Neural progenitor cell (in vitro differentiated cells): ENCODE results near the gene SYT5. TPM values are rescaled to one million over a fixed set of nuclear protein-coding genes. Genes with fewer than 3 reads are reported as not detected.

ENCODE experiments used
- DNase-seq: peaks from one replicate; pipeline ENCODE4 v3.0.0-alpha.2; 2016; ENCODE audit warnings: low spot score
- H2AFZ ChIP-seq: fragments of 200-600 bp; sonication (generic); replicated peaks from 2 replicates; pipeline ENCODE4 v1.6.1; 2016; ENCODE audit warnings: antibody characterized with exemption
- H3F3A ChIP-seq: fragments of 200-600 bp; sonication (generic); 2 replicates; pipeline ENCODE4 v1.6.1; 2016; ENCODE audit warnings: antibody characterized with exemption, low read depth
- H3K27ac ChIP-seq: fragments of 200-600 bp; sonication (generic); 2 replicates; pipeline ENCODE4 v1.5.1; 2016; ENCODE audit warnings: mild to moderate bottlenecking
- H3K27me3 ChIP-seq: fragments of 200-600 bp; sonication (generic); 2 replicates; pipeline ENCODE4 v1.6.1; 2016; ENCODE audit warnings: mild to moderate bottlenecking, moderate library complexity
- H3K36me3 ChIP-seq: fragments of 200-600 bp; sonication (generic); 2 replicates; pipeline ENCODE4 v1.5.1; 2016
- H3K4me1 ChIP-seq: fragments of 200-600 bp; sonication (generic); 2 replicates; pipeline ENCODE4 v1.6.1; 2016; ENCODE audit warnings: mixed run types
- H3K4me2 ChIP-seq: fragments of 200-600 bp; sonication (generic); 2 replicates; pipeline ENCODE4 v1.6.1; 2016
- H3K4me3 ChIP-seq: fragments of 200-600 bp; sonication (generic); 2 replicates; pipeline ENCODE4 v1.5.1; 2016
- H3K79me2 ChIP-seq: fragments of 200-600 bp; sonication (generic); 2 replicates; pipeline ENCODE4 v1.6.1; 2016; ENCODE audit warnings: low read depth
- H3K9ac ChIP-seq: fragments of 200-600 bp; sonication (generic); 2 replicates; pipeline ENCODE4 v1.6.1; 2016
- H3K9me3 ChIP-seq: fragments of 200-600 bp; sonication (generic); 2 replicates; pipeline ENCODE4 v1.5.1; 2016; ENCODE audit warnings: low read depth
- H4K20me1 ChIP-seq: fragments of 200-600 bp; sonication (generic); 2 replicates; pipeline ENCODE4 v1.6.1; 2016; ENCODE audit warnings: low read depth
- H3K27ac Mint-ChIP-seq: 3 replicates; pipeline ENCODE4 v1.8.0; 2021; ENCODE audit warnings: mixed read lengths
- H3K27me3 Mint-ChIP-seq: 2 replicates; pipeline ENCODE4 v1.8.0; 2022; ENCODE audit warnings: low read depth, mild to moderate bottlenecking, inconsistent platforms, moderate library complexity, mixed read lengths; ENCODE audit not compliant: insufficient read depth
- H3K36me3 Mint-ChIP-seq: 3 replicates; pipeline ENCODE4 v1.8.0; 2021; ENCODE audit warnings: mixed read lengths
- H3K4me1 Mint-ChIP-seq: 3 replicates; pipeline ENCODE4 v1.8.0; 2021; ENCODE audit warnings: mixed read lengths
- H3K4me3 Mint-ChIP-seq: 3 replicates; pipeline ENCODE4 v1.8.0; 2021; ENCODE audit warnings: mild to moderate bottlenecking, moderate library complexity, mixed read lengths
- H3K9me3 Mint-ChIP-seq: 3 replicates; pipeline ENCODE4 v1.8.0; 2020; ENCODE audit warnings: mixed read lengths
- EZH2 ChIP-seq: fragments of 200-600 bp; sonication (generic); IDR thresholded peaks from 2 replicates; pipeline ENCODE4 v1.6.1; 2017; ENCODE audit warnings: antibody characterized with exemption, mild to moderate bottlenecking, moderate library complexity
- EZH2phosphoT487 ChIP-seq: fragments of 200-600 bp; sonication (generic); IDR thresholded peaks from 2 replicates; pipeline ENCODE4 v1.6.1; 2017; ENCODE audit warnings: antibody characterized with exemption
- total RNA-seq: library from RNA; depleted of rRNA; stranded (reverse); fragments of >200 nt; gene quantifications from 2 replicates; pipeline ENCODE4 v1.2.3, GENCODE V29; 2015; ENCODE audit warnings: low replicate concordance
- TF ChIP-seq, protein P1 (sequence below): fragments of 200-600 bp; sonication (generic); IDR thresholded peaks from 2 replicates; pipeline ENCODE4 v1.5.1; 2017; ENCODE audit warnings: antibody characterized with exemption, mild to moderate bottlenecking

The SYT5 gene
- total RNA-seq, 1 donor from 2014 or later, result not detected

DNA sequence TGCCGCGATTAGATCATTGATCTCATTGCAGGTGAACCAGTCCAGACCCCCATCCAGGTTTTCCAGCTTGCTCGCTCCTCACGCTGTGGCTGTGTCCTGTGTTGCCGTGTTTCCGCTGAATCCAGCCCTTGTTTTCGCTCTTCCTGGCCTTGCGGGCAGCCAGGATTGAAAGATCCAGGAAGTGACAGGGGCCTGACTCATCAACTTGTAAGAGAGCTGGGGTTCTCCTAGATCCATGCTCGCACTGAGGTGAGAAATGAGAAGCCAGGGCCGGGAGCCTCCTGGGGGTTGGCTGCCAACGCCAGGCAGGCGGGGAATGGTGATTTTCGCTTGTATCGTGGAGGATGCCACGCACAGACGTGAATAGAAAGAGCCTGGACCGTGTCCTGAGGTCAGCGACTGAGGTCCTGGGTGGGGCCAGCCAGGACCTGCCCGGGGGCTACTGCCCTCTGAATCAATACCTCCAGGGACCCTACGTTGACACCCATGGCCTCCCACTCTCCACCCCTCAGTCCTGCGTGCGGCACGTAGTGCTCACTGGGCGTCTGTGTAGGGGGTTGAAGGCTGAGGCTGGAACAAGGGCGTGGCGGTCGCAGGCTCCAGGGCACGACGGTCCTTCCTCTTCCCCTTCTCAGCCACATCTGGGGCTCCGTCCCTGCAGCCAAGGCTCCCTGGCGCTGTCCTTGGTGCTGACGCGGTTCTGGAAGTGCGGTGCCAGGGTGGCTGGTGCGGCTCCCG lies 36.5 kb upstream of the SYT5 start:
- peaks cover 15% of the 10 kb centered on the region for H3K27me3 ChIP-seq
- Mint-ChIP-seq H3K27ac (no peak overlapping the region), H3K27me3 (peaks cover 21% of the 10 kb centered on the region), H3K36me3 (peaks cover 6% of the 10 kb centered on the region), H3K4me3 (peak overlapping the region; percentile 89), H3K9me3 (peaks cover 9% of the 10 kb centered on the region), H3K4me1 (peaks cover 20% of the 10 kb centered on the region)
- H3K27ac ChIP-seq, result no peak overlapping the region
- peak; percentile 95 for DNase-seq
- peaks cover 7% of the 10 kb centered on the region for H4K20me1 ChIP-seq
- TF ChIP-seq EZH2phosphoT487 (no peak), EZH2 (no peak)
- TF ChIP-seq, protein P1, sequence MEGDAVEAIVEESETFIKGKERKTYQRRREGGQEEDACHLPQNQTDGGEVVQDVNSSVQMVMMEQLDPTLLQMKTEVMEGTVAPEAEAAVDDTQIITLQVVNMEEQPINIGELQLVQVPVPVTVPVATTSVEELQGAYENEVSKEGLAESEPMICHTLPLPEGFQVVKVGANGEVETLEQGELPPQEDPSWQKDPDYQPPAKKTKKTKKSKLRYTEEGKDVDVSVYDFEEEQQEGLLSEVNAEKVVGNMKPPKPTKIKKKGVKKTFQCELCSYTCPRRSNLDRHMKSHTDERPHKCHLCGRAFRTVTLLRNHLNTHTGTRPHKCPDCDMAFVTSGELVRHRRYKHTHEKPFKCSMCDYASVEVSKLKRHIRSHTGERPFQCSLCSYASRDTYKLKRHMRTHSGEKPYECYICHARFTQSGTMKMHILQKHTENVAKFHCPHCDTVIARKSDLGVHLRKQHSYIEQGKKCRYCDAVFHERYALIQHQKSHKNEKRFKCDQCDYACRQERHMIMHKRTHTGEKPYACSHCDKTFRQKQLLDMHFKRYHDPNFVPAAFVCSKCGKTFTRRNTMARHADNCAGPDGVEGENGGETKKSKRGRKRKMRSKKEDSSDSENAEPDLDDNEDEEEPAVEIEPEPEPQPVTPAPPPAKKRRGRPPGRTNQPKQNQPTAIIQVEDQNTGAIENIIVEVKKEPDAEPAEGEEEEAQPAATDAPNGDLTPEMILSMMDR, result no peak
- no peaks in the 10 kb centered on the region for H3K4me1 ChIP-seq
- H3K9ac ChIP-seq, result no peak overlapping the region
- H3K4me2 ChIP-seq, result peak overlapping the region; percentile 68
- no peaks in the 10 kb centered on the region for H3K79me2 ChIP-seq
- H3K36me3 ChIP-seq, result no peaks in the 10 kb centered on the region
- H3K4me3 ChIP-seq, result peak overlapping the region; percentile 48
- H2AFZ ChIP-seq, result no peak overlapping the region
- no peaks in the 10 kb centered on the region for H3K9me3 ChIP-seq
- H3F3A ChIP-seq, result peaks cover 5% of the 10 kb centered on the region

DNA sequence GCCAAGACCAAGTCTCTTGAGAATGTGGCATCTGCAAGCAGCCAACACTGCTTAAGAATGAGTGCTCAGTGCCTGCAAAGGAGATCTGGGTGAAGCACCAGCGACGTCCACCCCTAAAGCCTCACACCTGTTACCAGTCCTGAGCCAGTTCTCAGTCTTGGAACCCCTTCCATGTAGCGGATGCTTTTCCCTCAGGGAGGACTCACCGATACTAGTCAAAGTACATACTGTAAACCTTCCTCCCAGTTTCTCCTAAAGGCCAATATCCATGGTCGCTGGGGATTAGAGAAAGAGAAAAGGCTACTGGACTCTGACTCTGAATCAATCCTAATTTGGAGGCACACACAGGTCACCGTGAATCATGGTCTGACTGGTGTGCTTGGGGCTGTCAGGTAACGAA lies 33.5 kb upstream of the SYT5 start:
- Mint-ChIP-seq H3K4me1 (peaks cover 31% of the 10 kb centered on the region), H3K27me3 (peaks cover 16% of the 10 kb centered on the region)

DNA sequence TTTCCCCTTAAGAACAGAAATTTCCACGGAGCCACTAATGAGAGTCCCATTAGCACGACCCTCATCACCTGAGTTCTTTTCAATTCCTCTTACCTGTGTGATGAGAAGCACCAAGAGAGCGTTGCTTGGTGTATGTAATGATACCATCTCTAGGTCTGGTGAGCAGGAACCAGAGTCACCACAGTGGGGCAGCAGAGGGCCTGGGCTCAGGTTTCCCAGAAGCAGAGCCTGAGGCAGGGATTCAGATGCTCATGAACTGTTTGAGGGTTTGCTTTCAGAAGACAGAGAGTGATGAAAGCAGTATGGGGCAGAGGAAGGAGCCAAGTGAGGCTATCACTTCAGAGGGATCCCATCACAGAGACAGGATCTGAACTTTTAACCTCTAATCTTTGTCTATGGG lies 32.4 kb upstream of the SYT5 start:
- peak overlapping the region; percentile 29 for H3K27ac Mint-ChIP-seq
- no peak overlapping the region for H2AFZ ChIP-seq
- peaks cover 10% of the 10 kb centered on the region for H3K27me3 ChIP-seq

More for the DNA sequence above, 33.5 kb upstream of the SYT5 start:
- peaks cover 7% of the 10 kb centered on the region for H4K20me1 ChIP-seq
- TF ChIP-seq, protein P1, result no peak
- no peak for TF ChIP-seq EZH2phosphoT487
- TF ChIP-seq EZH2, result no peak
- Mint-ChIP-seq H3K27ac (no peak overlapping the region), H3K4me3 (no peak overlapping the region), H3K9me3 (peaks cover 4% of the 10 kb centered on the region), H3K36me3 (no peaks in the 10 kb centered on the region)
- H3K4me1 ChIP-seq, result no peaks in the 10 kb centered on the region
- no peaks in the 10 kb centered on the region for H3K79me2 ChIP-seq
- no peak overlapping the region for H3K27ac ChIP-seq
- H3K9ac ChIP-seq, result no peak overlapping the region
- H3K9me3 ChIP-seq, result no peaks in the 10 kb centered on the region
- no peak overlapping the region for H3K4me3 ChIP-seq
- peaks cover 15% of the 10 kb centered on the region for H3K27me3 ChIP-seq
- no peaks in the 10 kb centered on the region for H3K36me3 ChIP-seq
- no peak overlapping the region for H2AFZ ChIP-seq
- H3F3A ChIP-seq, result peaks cover 5% of the 10 kb centered on the region
- no peak for DNase-seq
- no peak overlapping the region for H3K4me2 ChIP-seq

More for the DNA sequence above, 32.4 kb upstream of the SYT5 start:
- Histone ChIP-seq H3K9me3 (no peaks in the 10 kb centered on the region), H3F3A (peaks cover 5% of the 10 kb centered on the region), H3K79me2 (no peaks in the 10 kb centered on the region), H3K36me3 (no peaks in the 10 kb centered on the region), H3K9ac (no peak overlapping the region), H4K20me1 (peaks cover 4% of the 10 kb centered on the region), H3K4me1 (no peaks in the 10 kb centered on the region), H3K27ac (no peak overlapping the region), H3K4me2 (no peak overlapping the region), H3K4me3 (no peak overlapping the region)
- no peak for DNase-seq
- no peak overlapping the region for H3K4me3 Mint-ChIP-seq
- H3K36me3 Mint-ChIP-seq, result no peaks in the 10 kb centered on the region
- peaks cover 16% of the 10 kb centered on the region for H3K27me3 Mint-ChIP-seq
- H3K9me3 Mint-ChIP-seq, result peaks cover 4% of the 10 kb centered on the region
- peaks cover 28% of the 10 kb centered on the region for H3K4me1 Mint-ChIP-seq
- TF ChIP-seq, protein P1, result peak; percentile 16
- TF ChIP-seq EZH2phosphoT487, result no peak
